Natural killer cell (primary cell): Measurements from ENCODE around the gene SKAP1. TPM values are rescaled to one million over a fixed set of nuclear protein-coding genes. Genes with fewer than 3 reads are reported as not detected.

ENCODE experiments used
- ATAC-seq, 3 donors: fragments of 150-1000 bp in 2 of 3; fragments of 200-7000 bp in 1 of 3; cut with Tn5 transposase; 1 replicate in 1 of 3; 2 replicates in 2 of 3; pipeline ENCODE4 v1.10.0; 2021; ENCODE audit warnings: mild to moderate bottlenecking in 2 of 3, moderate library complexity in 2 of 3
- DNase-seq, 2 donors: peaks; one replicate each; pipeline versions ENCODE4 v3.0.0 to v3.0.0-alpha.2; 2013 to 2021; ENCODE audit warnings: mixed read lengths in 1 of 2
- H3K27ac ChIP-seq: one replicate; pipeline ENCODE4 v1.5.1; 2013; ENCODE audit warnings: mild to moderate bottlenecking, low read length
- H3K27me3 ChIP-seq: one replicate; pipeline ENCODE4 v1.6.1; 2013; ENCODE audit warnings: low read length; ENCODE audit not compliant: control insufficient read depth, insufficient read depth
- H3K36me3 ChIP-seq: one replicate; pipeline ENCODE4 v1.6.1; 2013; ENCODE audit warnings: low read length; ENCODE audit not compliant: control insufficient read depth, insufficient read depth
- H3K4me1 ChIP-seq: one replicate; pipeline ENCODE4 v1.6.1; 2013; ENCODE audit warnings: low read length; ENCODE audit not compliant: control insufficient read depth, insufficient read depth
- H3K4me3 ChIP-seq: one replicate; pipeline ENCODE4 v1.5.1; 2013; ENCODE audit warnings: low read length
- H3K9me3 ChIP-seq: one replicate; pipeline ENCODE4 v1.6.1; 2013; ENCODE audit warnings: low read length; ENCODE audit not compliant: control insufficient read depth, insufficient read depth
- H3K27ac Mint-ChIP-seq, 2 donors: one replicate each; pipeline ENCODE4 v1.8.0; 2022; ENCODE audit warnings: mild to moderate bottlenecking in 2 of 2, mixed read lengths in 2 of 2, moderate library complexity in 1 of 2
- H3K27me3 Mint-ChIP-seq, 2 donors: one replicate each; pipeline ENCODE4 v1.8.0; 2022; ENCODE audit warnings: low read depth in 2 of 2, mixed read lengths in 2 of 2
- H3K36me3 Mint-ChIP-seq: one replicate; pipeline ENCODE4 v1.8.0; 2022; ENCODE audit warnings: mixed read lengths
- H3K4me1 Mint-ChIP-seq, 2 donors: one replicate each; pipeline ENCODE4 v1.8.0; 2022; ENCODE audit warnings: mixed read lengths in 2 of 2
- H3K4me3 Mint-ChIP-seq: one replicate; pipeline ENCODE4 v1.8.0; 2022; ENCODE audit warnings: mild to moderate bottlenecking, moderate library complexity, mixed read lengths
- H3K9me3 Mint-ChIP-seq, 2 donors: one replicate each; pipeline ENCODE4 v1.8.0; 2022; ENCODE audit warnings: mixed read lengths in 2 of 2
- WGBS: methylation state at CpG from one replicate; pipeline ENCODE4 v1.1.7; 2013; ENCODE audit warnings: missing lambda C conversion rate; ENCODE audit not compliant: insufficient coverage; 5-methylcytosine and 5-hydroxymethylcytosine counted together
- intact Hi-C: fragments of 100-400 bp; cut with micrococcal nuclease; formaldehyde crosslinking; loops from one replicate; pipeline ENCODE4 v1.14.2; 2022
- total RNA-seq, 4 donors: library from RNA; stranded (reverse); fragments of 120-200 nt in 1 of 4; gene quantifications; one replicate each; pipeline versions ENCODE4 v1.2.3 to v1.2.4, GENCODE V29; 2013 to 2022
- TF ChIP-seq, protein P1 (sequence below): fragments of 200-600 bp; IDR thresholded peaks from one replicate; pipeline ENCODE4 v1.8.0; 2022; ENCODE audit warnings: antibody characterized with exemption

The SKAP1 gene
- total RNA-seq, 3 donors from 2014 or later (not counting 1 experiment from before 2014, with no cell fraction given), result 168 to 227 (median 190) TPM

DNA sequence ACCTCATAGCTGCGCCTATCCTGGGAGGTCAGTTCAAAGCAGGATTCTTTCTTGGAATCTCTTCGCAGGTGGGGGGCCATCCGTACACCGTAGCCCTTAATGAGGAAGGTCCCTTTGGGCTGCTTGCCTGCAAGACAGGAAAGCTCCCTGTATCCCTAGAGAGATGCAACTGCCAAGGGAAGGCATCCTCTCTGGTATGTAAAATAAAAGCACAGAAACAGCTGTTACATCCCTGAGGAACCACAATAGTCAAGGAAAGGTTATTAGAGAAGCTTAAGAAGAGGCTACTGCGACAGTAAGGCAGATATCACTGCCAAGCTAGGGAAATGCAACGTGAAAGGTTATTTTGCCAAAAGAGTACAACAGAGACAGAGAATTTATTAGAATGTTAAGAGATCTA, 245.3 kb downstream of the SKAP1 start:
- H3K4me3 ChIP-seq, result no peak overlapping the region
- H3K36me3 Mint-ChIP-seq, result peaks cover 18% of the 10 kb centered on the region
- peak overlapping the region in 1 of 2 donors; percentile 37 for H3K27ac Mint-ChIP-seq
- no peak overlapping the region for H3K4me3 Mint-ChIP-seq
- H3K4me1 ChIP-seq, result no peaks in the 10 kb centered on the region
- no peaks in the 10 kb centered on the region for H3K27me3 ChIP-seq
- DNase-seq (no peak), ATAC-seq (no peak)
- no peaks in the 10 kb centered on the region for H3K4me1 Mint-ChIP-seq
- WGBS, result 97% methylated on average over 6 of the region's 6 CpGs
- intact Hi-C loops, result no loop called here
- no peak overlapping the region for H3K27ac ChIP-seq
- H3K9me3 Mint-ChIP-seq, result no peaks in the 10 kb centered on the region
- TF ChIP-seq, protein P1, sequence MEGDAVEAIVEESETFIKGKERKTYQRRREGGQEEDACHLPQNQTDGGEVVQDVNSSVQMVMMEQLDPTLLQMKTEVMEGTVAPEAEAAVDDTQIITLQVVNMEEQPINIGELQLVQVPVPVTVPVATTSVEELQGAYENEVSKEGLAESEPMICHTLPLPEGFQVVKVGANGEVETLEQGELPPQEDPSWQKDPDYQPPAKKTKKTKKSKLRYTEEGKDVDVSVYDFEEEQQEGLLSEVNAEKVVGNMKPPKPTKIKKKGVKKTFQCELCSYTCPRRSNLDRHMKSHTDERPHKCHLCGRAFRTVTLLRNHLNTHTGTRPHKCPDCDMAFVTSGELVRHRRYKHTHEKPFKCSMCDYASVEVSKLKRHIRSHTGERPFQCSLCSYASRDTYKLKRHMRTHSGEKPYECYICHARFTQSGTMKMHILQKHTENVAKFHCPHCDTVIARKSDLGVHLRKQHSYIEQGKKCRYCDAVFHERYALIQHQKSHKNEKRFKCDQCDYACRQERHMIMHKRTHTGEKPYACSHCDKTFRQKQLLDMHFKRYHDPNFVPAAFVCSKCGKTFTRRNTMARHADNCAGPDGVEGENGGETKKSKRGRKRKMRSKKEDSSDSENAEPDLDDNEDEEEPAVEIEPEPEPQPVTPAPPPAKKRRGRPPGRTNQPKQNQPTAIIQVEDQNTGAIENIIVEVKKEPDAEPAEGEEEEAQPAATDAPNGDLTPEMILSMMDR, result no peak
- H3K27me3 Mint-ChIP-seq, result no peaks in the 10 kb centered on the region
- H3K36me3 ChIP-seq, result peaks cover 77% of the 10 kb centered on the region
- no peaks in the 10 kb centered on the region for H3K9me3 ChIP-seq

DNA sequence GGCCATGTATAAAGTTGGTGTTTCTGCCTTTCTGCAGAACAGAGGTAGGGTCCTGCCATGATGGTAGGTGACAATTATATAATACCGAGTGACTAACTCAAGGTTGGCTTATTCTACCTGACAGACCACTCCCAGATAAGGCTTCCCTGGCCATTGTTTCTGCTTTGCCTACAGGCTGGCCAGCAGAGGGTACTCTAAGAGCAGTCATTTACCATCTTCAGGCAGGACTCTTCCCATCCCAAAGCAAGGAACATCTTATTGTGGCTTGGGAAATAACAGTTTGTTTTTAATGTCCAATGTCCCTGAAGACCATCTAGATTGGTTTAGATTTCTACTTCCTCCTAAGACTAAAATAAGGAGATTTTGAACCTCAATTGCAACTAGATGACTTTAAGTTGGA, 248.4 kb downstream of the SKAP1 start:
- no peaks in the 10 kb centered on the region for H3K9me3 Mint-ChIP-seq
- TF ChIP-seq, protein P1, result no peak
- H3K4me1 Mint-ChIP-seq, result no peaks in the 10 kb centered on the region
- H3K9me3 ChIP-seq, result no peaks in the 10 kb centered on the region
- H3K27ac Mint-ChIP-seq, result peak overlapping the region in 1 of 2 donors; percentile 5
- no peaks in the 10 kb centered on the region for H3K27me3 Mint-ChIP-seq
- intact Hi-C loops, result no loop called here
- no peak overlapping the region for H3K27ac ChIP-seq
- no peaks in the 10 kb centered on the region for H3K27me3 ChIP-seq
- no peak overlapping the region for H3K4me3 Mint-ChIP-seq
- DNase-seq (no peak), ATAC-seq (no peak)
- H3K36me3 ChIP-seq, result peaks cover 87% of the 10 kb centered on the region
- 100% methylated on average over 1 of the region's 1 CpG for WGBS
- H3K4me1 ChIP-seq, result no peaks in the 10 kb centered on the region
- no peak overlapping the region for H3K4me3 ChIP-seq
- H3K36me3 Mint-ChIP-seq, result peaks cover 33% of the 10 kb centered on the region

DNA sequence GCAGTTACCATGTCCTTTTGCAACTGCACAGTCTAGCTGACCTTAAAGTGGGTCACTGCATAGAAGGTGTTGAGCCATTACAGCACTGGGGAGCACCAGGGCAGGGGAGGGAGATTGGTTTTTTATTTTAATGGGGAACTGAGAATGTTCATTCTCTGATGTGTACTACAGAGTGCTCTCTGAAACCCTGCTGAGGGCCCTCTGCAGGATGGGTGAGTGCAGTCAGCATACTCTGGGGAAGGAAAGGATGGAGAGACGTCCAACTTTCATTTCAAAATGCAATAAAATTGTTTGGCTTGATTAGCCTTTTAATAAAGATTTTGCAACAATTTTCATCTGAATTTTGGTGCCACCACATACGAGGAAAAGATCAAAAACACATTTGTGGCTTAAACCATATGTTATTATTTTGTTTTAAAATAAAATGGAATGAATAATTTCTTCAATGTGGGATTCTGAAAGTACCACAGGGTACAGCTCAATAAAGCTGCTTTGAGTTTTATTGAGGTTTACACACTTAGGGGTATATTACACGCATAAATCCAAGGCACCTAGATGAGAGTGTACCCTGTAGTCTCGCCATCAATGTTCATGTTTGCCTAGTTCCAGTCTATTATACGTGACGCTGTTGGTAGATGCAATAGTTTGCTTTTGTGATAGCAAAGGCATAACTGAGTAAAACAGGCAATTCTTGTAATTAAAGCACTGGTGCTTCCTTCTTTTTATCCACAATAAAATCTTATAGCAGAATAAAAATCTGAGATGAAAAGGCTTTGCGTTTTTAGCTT, 249.0 kb downstream of the SKAP1 start:
- Mint-ChIP-seq H3K4me1 (peaks cover 0 to 3% of the 10 kb centered on the region in 2 donors), H3K27ac (peak overlapping the region in 1 of 2 donors; percentile 60), H3K36me3 (peaks cover 33% of the 10 kb centered on the region), H3K4me3 (no peak overlapping the region), H3K9me3 (no peaks in the 10 kb centered on the region), H3K27me3 (no peaks in the 10 kb centered on the region)
- Histone ChIP-seq H3K4me3 (no peak overlapping the region), H3K27ac (no peak overlapping the region), H3K9me3 (no peaks in the 10 kb centered on the region), H3K36me3 (peaks cover 87% of the 10 kb centered on the region), H3K4me1 (no peaks in the 10 kb centered on the region), H3K27me3 (no peaks in the 10 kb centered on the region)
- ATAC-seq (no peak), DNase-seq (no peak)
- WGBS, result 96% methylated on average over 7 of the region's 7 CpGs
- TF ChIP-seq, protein P1, result no peak
- intact Hi-C loops, result no loop called here
